Upper lobe of left lung (tissue), 4 donors: ENCODE results near the gene CTNNAL1.

ENCODE experiments used
- POLR2A ChIP-seq, 4 donors: fragments of 450-650 bp; IDR thresholded peaks; one replicate each; pipeline ENCODE4 v1.5.1; 2016 to 2017; ENCODE audit warnings: antibody characterized with exemption in 4 of 4, mild to moderate bottlenecking in 2 of 4
- TF ChIP-seq, protein P1 (sequence below), 6 experiments: fragments of 450-650 bp in 4 of 6; fragments of 200-600 bp in 2 of 6; sonication (generic) in 2 of 6; IDR thresholded peaks; one replicate each; pipeline ENCODE4 v1.5.1; 2016 to 2019; ENCODE audit warnings: antibody characterized with exemption in 6 of 6

DNA sequence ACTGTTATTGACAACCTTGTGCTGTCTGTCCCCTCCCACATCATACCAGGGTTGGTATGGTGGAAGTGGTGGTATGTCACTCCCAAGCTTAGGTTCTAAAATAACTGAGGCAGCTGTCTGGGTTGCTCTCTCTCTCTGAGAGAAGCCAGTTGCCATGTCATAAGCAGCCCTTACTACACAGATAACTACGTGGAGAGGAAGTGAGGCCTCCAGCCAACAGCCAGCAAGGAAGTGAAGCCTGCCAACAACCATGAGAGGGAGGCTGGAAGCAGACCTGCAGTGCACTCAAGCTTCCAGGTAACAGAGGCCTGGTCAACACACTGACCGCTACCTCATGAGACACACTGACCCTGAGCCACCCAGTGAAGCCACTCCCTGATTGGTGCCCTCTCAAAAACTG is 18.6 kb downstream of the CTNNAL1 start:
- TF ChIP-seq, protein P1, sequence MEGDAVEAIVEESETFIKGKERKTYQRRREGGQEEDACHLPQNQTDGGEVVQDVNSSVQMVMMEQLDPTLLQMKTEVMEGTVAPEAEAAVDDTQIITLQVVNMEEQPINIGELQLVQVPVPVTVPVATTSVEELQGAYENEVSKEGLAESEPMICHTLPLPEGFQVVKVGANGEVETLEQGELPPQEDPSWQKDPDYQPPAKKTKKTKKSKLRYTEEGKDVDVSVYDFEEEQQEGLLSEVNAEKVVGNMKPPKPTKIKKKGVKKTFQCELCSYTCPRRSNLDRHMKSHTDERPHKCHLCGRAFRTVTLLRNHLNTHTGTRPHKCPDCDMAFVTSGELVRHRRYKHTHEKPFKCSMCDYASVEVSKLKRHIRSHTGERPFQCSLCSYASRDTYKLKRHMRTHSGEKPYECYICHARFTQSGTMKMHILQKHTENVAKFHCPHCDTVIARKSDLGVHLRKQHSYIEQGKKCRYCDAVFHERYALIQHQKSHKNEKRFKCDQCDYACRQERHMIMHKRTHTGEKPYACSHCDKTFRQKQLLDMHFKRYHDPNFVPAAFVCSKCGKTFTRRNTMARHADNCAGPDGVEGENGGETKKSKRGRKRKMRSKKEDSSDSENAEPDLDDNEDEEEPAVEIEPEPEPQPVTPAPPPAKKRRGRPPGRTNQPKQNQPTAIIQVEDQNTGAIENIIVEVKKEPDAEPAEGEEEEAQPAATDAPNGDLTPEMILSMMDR (IDR thresholded peaks at IDR 0.05), result no peak
- no peak for TF ChIP-seq POLR2A (IDR thresholded peaks at IDR 0.05)
